HepG2 (cell line): ENCODE data around the gene IL1R1.

Experiments
- CTCF ChIP-seq: sonication (generic); formaldehyde crosslinking; IDR thresholded peaks from 2 replicates; pipeline ENCODE4 v1.5.0; 2020; ENCODE audit warnings: mild to moderate bottlenecking, missing genetic modification reagents, moderate library complexity
- MAX ChIP-seq: IDR thresholded peaks from 2 replicates; pipeline ENCODE4 v1.6.1; 2012; ENCODE audit warnings: inconsistent platforms
- MIXL1 ChIP-seq: IDR thresholded peaks from 2 replicates; pipeline ENCODE4 v1.6.1; 2016

GRCh38 chr2:102194609-102195268 lies 52.2 kb downstream of the IL1R1 start:
- no peak for TF ChIP-seq CTCF (CRISPR knock-in tag)
- no peak for TF ChIP-seq MIXL1
- no peak for TF ChIP-seq MAX
